ENCODE results near the gene NEURL1B.

Gene NEURL1B

GRCh38 chr5:172689218-172689572 lies 48.1 kb downstream of the NEURL1B start:
- TF ChIP-seq CREB1 (IDR thresholded peaks at IDR 0.05; ENCODE audit: low read depth), result no peak
- no peak for TF ChIP-seq EP300 (IDR thresholded peaks at IDR 0.05; ENCODE audit: borderline replicate concordance)
- TF ChIP-seq YY1 (IDR thresholded peaks at IDR 0.05; ENCODE audit: low read depth), result no peak
- TF ChIP-seq, protein P1, sequence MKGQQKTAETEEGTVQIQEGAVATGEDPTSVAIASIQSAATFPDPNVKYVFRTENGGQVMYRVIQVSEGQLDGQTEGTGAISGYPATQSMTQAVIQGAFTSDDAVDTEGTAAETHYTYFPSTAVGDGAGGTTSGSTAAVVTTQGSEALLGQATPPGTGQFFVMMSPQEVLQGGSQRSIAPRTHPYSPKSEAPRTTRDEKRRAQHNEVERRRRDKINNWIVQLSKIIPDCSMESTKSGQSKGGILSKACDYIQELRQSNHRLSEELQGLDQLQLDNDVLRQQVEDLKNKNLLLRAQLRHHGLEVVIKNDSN (IDR thresholded peaks at IDR 0.05), result no peak
- TF ChIP-seq TCF12 (IDR thresholded peaks at IDR 0.05; ENCODE audit: low read depth), result no peak
- TF ChIP-seq CEBPB (IDR thresholded peaks at IDR 0.05), result no peak
- no peak for TF ChIP-seq RAD21 (IDR thresholded peaks at IDR 0.05; ENCODE audit: low read depth)
- no peak for TF ChIP-seq TAF1 (IDR thresholded peaks at IDR 0.05; ENCODE audit: low read depth)
- no peak for TF ChIP-seq NFIC (IDR thresholded peaks at IDR 0.05)
- TF ChIP-seq REST (IDR thresholded peaks at IDR 0.05; ENCODE audit: low read depth), result no peak
- TF ChIP-seq MAX (IDR thresholded peaks at IDR 0.05), result no peak
- no peak for TF ChIP-seq ZBTB7A (IDR thresholded peaks at IDR 0.05; ENCODE audit: low read depth)
- TF ChIP-seq FOXM1 (IDR thresholded peaks at IDR 0.05; ENCODE audit: borderline replicate concordance, low read depth), result no peak
- TF ChIP-seq TEAD4 (IDR thresholded peaks at IDR 0.05), result no peak
- TF ChIP-seq EGR1 (IDR thresholded peaks at IDR 0.05), result no peak

- TF ChIP-seq CEBPB (IDR thresholded peaks at IDR 0.05) (no peak), MAX (IDR thresholded peaks at IDR 0.05) (no peak), TCF12 (IDR thresholded peaks at IDR 0.05; ENCODE audit: low read depth) (no peak), FOXM1 (IDR thresholded peaks at IDR 0.05; ENCODE audit: borderline replicate concordance, low read depth) (no peak), RAD21 (IDR thresholded peaks at IDR 0.05; ENCODE audit: low read depth) (no peak), ZBTB7A (IDR thresholded peaks at IDR 0.05; ENCODE audit: low read depth) (no peak)
Measured at GRCh38 chr5:172689801-172690200, 48.7 kb downstream of the NEURL1B start.

DNA sequence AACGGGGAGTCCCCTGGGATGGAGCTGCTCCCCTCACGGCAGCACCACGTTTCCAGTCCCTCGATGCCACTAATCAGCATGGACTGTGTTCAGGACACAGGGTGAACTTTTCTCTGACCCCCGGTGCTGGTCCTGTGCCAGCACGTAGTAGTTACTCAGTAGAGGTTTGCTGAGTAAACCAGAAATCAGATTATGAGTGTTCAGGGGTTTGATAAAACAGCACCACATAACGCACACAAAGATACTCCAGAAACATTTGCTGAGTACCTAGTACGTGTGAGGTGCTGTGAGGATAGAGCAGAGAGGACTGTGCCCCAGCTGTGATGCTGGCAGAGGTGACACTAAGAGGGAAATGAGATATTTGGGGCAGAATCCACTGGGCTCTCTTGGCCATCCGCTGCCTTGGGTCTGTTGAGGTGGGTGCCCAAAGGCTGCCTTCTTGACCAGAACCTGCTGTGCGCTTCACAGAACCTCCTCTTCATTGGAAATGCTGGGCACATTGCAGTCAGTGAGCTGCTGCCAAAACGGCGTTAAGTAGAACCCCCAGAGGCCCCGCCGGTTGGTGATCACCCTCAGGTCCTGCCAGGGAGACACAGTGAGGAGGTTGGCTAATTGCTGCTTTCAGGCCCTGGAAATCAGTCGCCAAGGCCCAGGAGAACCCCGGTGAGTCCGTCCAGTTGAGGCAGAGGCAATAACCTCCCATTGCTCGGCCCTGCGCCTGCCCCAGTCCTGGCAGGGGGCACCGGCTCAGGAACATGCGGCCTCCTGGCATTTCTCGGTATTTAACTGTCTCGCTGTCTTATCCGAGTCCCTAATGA lies 49.4 kb downstream of the NEURL1B start:
- TF ChIP-seq ZBTB7A (IDR thresholded peaks at IDR 0.05; ENCODE audit: low read depth) (no peak), MAX (IDR thresholded peaks at IDR 0.05) (no peak)

DNA sequence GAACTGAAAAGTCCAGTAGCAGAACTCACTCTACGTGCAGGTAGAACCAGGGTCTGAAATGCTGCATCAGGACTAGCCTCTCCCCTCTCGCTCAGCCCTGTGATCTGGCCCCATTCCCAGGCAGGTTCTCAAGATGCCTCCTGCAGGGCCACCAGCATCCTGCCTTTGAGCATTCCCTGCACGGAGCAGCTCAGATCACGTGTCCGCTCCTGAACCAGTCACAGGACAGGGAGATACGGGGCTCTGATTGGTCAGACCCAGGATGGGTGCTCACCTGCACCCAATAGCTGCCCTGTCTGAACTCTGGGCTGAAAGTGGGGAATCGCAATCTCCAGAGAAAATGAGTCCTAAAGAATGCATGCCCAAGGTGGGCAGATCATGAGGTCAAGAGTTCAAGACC lies 50.8 kb downstream of the NEURL1B start:
- TF ChIP-seq, protein P1 (IDR thresholded peaks at IDR 0.05), result peak; percentile 73
- TF ChIP-seq ZBTB7A (IDR thresholded peaks at IDR 0.05; ENCODE audit: low read depth) (no peak), YY1 (IDR thresholded peaks at IDR 0.05; ENCODE audit: low read depth) (no peak)

- TF ChIP-seq TEAD4 (IDR thresholded peaks at IDR 0.05) (no peak), CEBPB (IDR thresholded peaks at IDR 0.05) (no peak), TAF1 (IDR thresholded peaks at IDR 0.05; ENCODE audit: low read depth) (no peak), EGR1 (IDR thresholded peaks at IDR 0.05) (no peak), FOXM1 (IDR thresholded peaks at IDR 0.05; ENCODE audit: borderline replicate concordance, low read depth) (no peak), MAX (IDR thresholded peaks at IDR 0.05) (no peak), RAD21 (IDR thresholded peaks at IDR 0.05; ENCODE audit: low read depth) (no peak), REST (IDR thresholded peaks at IDR 0.05; ENCODE audit: low read depth) (no peak), ZBTB7A (IDR thresholded peaks at IDR 0.05; ENCODE audit: low read depth) (no peak), YY1 (IDR thresholded peaks at IDR 0.05; ENCODE audit: low read depth) (no peak), TCF12 (IDR thresholded peaks at IDR 0.05; ENCODE audit: low read depth) (no peak), EP300 (IDR thresholded peaks at IDR 0.05; ENCODE audit: borderline replicate concordance) (no peak), NFIC (IDR thresholded peaks at IDR 0.05) (no peak), CREB1 (IDR thresholded peaks at IDR 0.05; ENCODE audit: low read depth) (no peak)
- TF ChIP-seq, protein P1 (IDR thresholded peaks at IDR 0.05), result no peak
Measured at GRCh38 chr5:172692451-172692850, 51.4 kb downstream of the NEURL1B start.
